Aorta (tissue), 5 donors: ENCODE measurements around the gene UQCRC1. TPM values are rescaled to one million over a fixed set of nuclear protein-coding genes. Genes with fewer than 3 reads are reported as not detected.

Experiments
- ATAC-seq: fragments of 200-7000 bp; cut with Tn5 transposase; one replicate; pipeline ENCODE4 v1.9.1; 2022; ENCODE audit warnings: moderate library complexity; ENCODE audit not compliant: low FRiP score
- DNase-seq, 2 donors: peaks; one replicate each; pipeline ENCODE4 v3.0.0-alpha.2; 2020
- H3K27ac ChIP-seq, 2 donors: one replicate each; pipeline ENCODE4 v1.5.1; 2013; ENCODE audit warnings: low read length in 2 of 2, mild to moderate bottlenecking in 2 of 2, moderate library complexity in 2 of 2, control low read depth in 1 of 2, inconsistent platforms in 1 of 2, low read depth in 1 of 2
- H3K27me3 ChIP-seq, 2 donors: one replicate each; pipeline ENCODE4 v1.6.1; 2013; ENCODE audit warnings: control low read depth in 1 of 2, low read length in 1 of 2, mild to moderate bottlenecking in 1 of 2, moderate library complexity in 1 of 2; ENCODE audit not compliant: insufficient read depth in 2 of 2, control insufficient read depth in 1 of 2
- H3K36me3 ChIP-seq, 2 donors: one replicate each; pipeline ENCODE4 v1.6.1; 2013; ENCODE audit warnings: control low read depth in 1 of 2, low read length in 1 of 2, mild to moderate bottlenecking in 1 of 2; ENCODE audit not compliant: insufficient read depth in 2 of 2, control insufficient read depth in 1 of 2
- H3K4me1 ChIP-seq, 2 donors: one replicate each; pipeline ENCODE4 v1.6.1; 2013; ENCODE audit warnings: low read length in 2 of 2, control low read depth in 1 of 2, mild to moderate bottlenecking in 1 of 2, moderate library complexity in 1 of 2; ENCODE audit not compliant: insufficient read depth in 2 of 2, control insufficient read depth in 1 of 2
- H3K4me3 ChIP-seq, 2 donors: one replicate each; pipeline ENCODE4 v1.5.1; 2013; ENCODE audit warnings: low read length in 2 of 2, control low read depth in 1 of 2, mild to moderate bottlenecking in 1 of 2
- H3K9me3 ChIP-seq: one replicate; pipeline ENCODE4 v1.6.1; 2013; ENCODE audit warnings: mild to moderate bottlenecking, low read length; ENCODE audit not compliant: control insufficient read depth
- WGBS, 2 donors: extraction: QIAGEN DNeasy Blood & Tissue Kit; methylation state at CpG; one replicate each; pipeline ENCODE4 v1.1.7; 2013; 5-methylcytosine and 5-hydroxymethylcytosine counted together
- intact Hi-C, 2 donors: fragments of 100-400 bp; cut with DNase I; formaldehyde crosslinking; loops; one replicate each; pipeline versions ENCODE4 v1.14.2 to v1.15.0; 2022
- long read RNA-seq, 2 donors: library from polyadenylated mRNA; unstranded; transcript quantifications; one replicate each; pipeline ENCODE4 v2.0.0, GENCODE V29; 2020 to 2021
- polyA plus RNA-seq, 2 donors: library from polyadenylated mRNA; stranded (reverse); fragments of 200-250 nt; gene quantifications; one replicate each; pipeline ENCODE4 v1.2.3, GENCODE V29; 2013
- total RNA-seq, 2 donors: library from RNA; stranded (reverse); fragmentation: NEBNext Ultra II Directional; extraction: Animal tissue kit (Norgen Biotek cat#: 25700); gene quantifications; one replicate each; pipeline ENCODE4 v1.2.1, GENCODE V29; 2021
- donor health status: healthy with polysubstance abuse.
- donor health status: Bipolar disorder and iron deficiency.
- donor health status: DM: no; HTN: no; CAD: no.
- donor health status: DM: no; HTN: no; CAD: no.
- donor health status: DM: yes; HTN: yes; CAD: no.

The UQCRC1 gene
- total RNA-seq (100 to 1,000 TPM in 1 of 2 donors, 10 to 100 TPM in 1; 95.6 to 143 TPM), polyA plus RNA-seq (100 to 1,000 TPM; 149 to 203 TPM)
- long read RNA-seq, donor 1, transcript UQCRC1-201 (13 exons, 1,985 nt) = major isoform, 1,771 of 1,942 reads
- long read RNA-seq, donor 1, partial matches to known transcripts = 76 of 1,942 reads
- long read RNA-seq, donor 1, other reads (novel, unspliced or antisense) = 91 of 1,942 reads
- long read RNA-seq, donor 2, transcript UQCRC1-201 (13 exons, 1,985 nt) = major isoform, 127 of 166 reads
- long read RNA-seq, donor 2, partial matches to known transcripts = 33 of 166 reads
- long read RNA-seq, donor 2, other reads (novel, unspliced or antisense) = 6 of 166 reads

- ATAC-seq (peak; percentile 100), DNase-seq (peak; percentile 95 to 98)
- no peaks in the 10 kb centered on the region for H3K9me3 ChIP-seq
- H3K36me3 ChIP-seq = peaks cover 4 to 9% of the 10 kb centered on the region in 2 donors
- peak within 1 kb of the TSS; percentile 80 to 93 for H3K4me3 ChIP-seq
- H3K27me3 ChIP-seq = no peaks in the 10 kb centered on the region
- H3K27ac ChIP-seq = peak within 1 kb of the TSS in 1 of 2 donors; percentile 37
- intact Hi-C loops = loop anchor here in 1 of 2 donors (2.0 kb wide), 1 partner anchor 45 kb away; no protein-coding TSS in a partner anchor
- WGBS, 2 donors = 2% methylated on average over 82 to 86 of the region's 86 CpGs
- H3K4me1 ChIP-seq = peaks cover 0 to 3% of the 10 kb centered on the region in 2 donors
Observed at GRCh38 chr3:48609088-48610005, at the start of gene UQCRC1. Gene UQCRC1, minus strand, starts transcription at chr3:48609646. Its CDS starts 26 bp downstream, at chr3:48609620.

DNA sequence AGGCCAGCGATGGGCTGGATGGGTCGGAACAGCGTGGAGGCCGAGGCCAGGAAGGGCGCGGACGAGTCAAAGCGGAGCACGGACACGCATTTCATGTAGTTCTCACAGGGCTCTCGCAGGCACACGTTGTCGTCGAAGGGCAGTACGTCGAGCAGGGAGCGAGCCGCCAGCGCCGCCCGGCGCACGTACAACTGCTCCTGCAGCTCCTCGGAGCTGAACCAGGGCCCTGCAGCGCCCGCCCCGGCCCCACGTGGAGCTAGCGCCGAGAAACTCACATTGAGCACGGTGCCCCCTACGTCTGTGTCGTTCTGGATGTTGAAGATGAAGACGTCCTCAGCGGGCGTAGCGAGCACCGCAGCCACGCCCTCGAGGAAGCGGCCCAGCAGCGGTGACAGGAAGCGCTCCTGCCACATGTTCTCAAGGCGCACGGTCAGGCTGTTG, 47.4 kb upstream of the UQCRC1 start:
- WGBS, 2 donors = 47 to 59% methylated on average over 45 of the region's 45 CpGs
- Histone ChIP-seq H3K27me3 (no peaks in the 10 kb centered on the region), H3K4me3 (no peak overlapping the region), H3K27ac (no peak overlapping the region), H3K9me3 (no peaks in the 10 kb centered on the region), H3K36me3 (no peaks in the 10 kb centered on the region), H3K4me1 (no peaks in the 10 kb centered on the region)
- ATAC-seq (peak; percentile 2), DNase-seq (no peak)
- intact Hi-C loops = no loop called here

DNA sequence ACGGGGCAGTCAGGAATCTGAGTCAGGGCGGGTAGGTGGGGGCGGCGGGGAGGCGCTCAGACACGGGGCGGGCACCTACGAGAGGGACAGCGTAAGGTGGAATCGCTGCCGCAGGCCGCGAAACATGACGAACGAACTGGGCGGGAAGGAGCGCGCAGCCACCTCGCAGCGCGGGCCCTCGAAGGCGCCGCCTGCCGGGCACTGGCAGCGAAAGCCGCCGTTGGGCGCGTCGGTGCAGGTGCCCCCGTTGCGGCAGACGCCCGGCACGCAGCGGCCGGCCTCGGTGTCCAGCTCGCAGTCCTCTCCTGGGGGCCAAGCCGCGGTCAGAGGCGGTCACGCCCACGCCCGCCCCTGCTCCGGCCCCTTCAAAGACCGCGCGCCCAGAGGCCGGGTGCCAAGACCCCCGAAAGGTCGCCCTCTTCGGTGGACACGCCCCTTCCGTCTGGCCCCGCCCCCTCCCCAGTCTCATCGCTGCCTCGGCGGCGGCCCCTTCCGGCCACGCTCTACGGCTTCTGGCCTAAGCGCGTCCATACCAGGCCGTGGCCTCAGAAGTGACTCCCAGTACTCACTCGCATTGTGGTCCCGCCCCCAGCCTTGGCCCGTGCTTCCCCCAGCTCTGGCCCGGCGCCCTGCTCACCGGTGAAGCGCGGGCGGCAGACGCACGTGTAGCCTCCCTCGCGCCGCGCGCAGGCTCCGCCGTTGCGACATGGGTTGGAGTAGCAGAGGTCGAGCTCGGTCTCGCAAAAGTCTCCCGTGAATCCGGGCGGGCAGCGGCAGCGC, 46.8 kb upstream of the UQCRC1 start:
- Histone ChIP-seq H3K36me3 (no peaks in the 10 kb centered on the region), H3K4me1 (no peaks in the 10 kb centered on the region), H3K27me3 (no peaks in the 10 kb centered on the region), H3K9me3 (no peaks in the 10 kb centered on the region), H3K27ac (peak overlapping the region in 1 of 2 donors; percentile 3), H3K4me3 (peak overlapping the region; percentile 15 to 43)
- intact Hi-C loops = no loop called here
- DNase-seq (peak; percentile 91 to 95), ATAC-seq (peak; percentile 88)
- WGBS, 2 donors = 3% methylated on average over 79 to 94 of the region's 94 CpGs

DNA sequence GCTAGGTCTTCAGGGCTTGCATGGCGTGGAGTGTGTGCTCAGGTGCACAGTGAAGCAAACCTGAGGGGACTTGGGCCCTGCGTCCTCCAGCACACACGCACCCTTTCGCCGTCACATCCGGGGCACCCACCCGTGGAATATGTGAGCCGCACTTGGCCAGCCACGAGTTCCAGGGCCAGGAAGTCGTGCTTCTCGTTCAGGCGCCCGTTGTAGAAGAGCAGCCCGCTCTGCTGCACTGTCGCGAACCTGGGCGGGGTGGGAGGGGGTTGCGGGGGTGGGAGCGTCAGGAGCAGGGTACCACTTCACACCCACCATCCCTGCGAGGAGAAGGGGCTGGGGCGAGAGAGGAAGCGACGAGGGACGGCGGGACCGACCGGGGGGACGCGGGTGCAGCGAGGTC, 46.2 kb upstream of the UQCRC1 start:
- DNase-seq (no peak), ATAC-seq (no peak)
- peak overlapping the region; percentile 15 to 43 for H3K4me3 ChIP-seq
- no peak overlapping the region for H3K27ac ChIP-seq
- no peaks in the 10 kb centered on the region for H3K27me3 ChIP-seq
- H3K9me3 ChIP-seq = no peaks in the 10 kb centered on the region
- 16 to 18% methylated on average over 30 of the region's 30 CpGs for WGBS, 2 donors
- no peaks in the 10 kb centered on the region for H3K36me3 ChIP-seq
- intact Hi-C loops = loop anchor here in 1 of 2 donors (2.0 kb wide), 1 partner anchor 45 kb away; no protein-coding TSS in a partner anchor
- H3K4me1 ChIP-seq = no peaks in the 10 kb centered on the region

GRCh38 chr3:48655063-48655462, 45.6 kb upstream of the UQCRC1 start:
- intact Hi-C loops = loop anchor here in 1 of 2 donors (2.0 kb wide), 1 partner anchor 44 kb away; no protein-coding TSS in a partner anchor
- no peak overlapping the region for H3K4me3 ChIP-seq
- 95 to 97% methylated on average over 12 of the region's 12 CpGs for WGBS, 2 donors
- ATAC-seq = no peak
- H3K27ac ChIP-seq = no peak overlapping the region
- H3K27me3 ChIP-seq = no peaks in the 10 kb centered on the region
- no peaks in the 10 kb centered on the region for H3K9me3 ChIP-seq
- H3K4me1 ChIP-seq = no peaks in the 10 kb centered on the region
- DNase-seq = no peak
- no peaks in the 10 kb centered on the region for H3K36me3 ChIP-seq

DNA sequence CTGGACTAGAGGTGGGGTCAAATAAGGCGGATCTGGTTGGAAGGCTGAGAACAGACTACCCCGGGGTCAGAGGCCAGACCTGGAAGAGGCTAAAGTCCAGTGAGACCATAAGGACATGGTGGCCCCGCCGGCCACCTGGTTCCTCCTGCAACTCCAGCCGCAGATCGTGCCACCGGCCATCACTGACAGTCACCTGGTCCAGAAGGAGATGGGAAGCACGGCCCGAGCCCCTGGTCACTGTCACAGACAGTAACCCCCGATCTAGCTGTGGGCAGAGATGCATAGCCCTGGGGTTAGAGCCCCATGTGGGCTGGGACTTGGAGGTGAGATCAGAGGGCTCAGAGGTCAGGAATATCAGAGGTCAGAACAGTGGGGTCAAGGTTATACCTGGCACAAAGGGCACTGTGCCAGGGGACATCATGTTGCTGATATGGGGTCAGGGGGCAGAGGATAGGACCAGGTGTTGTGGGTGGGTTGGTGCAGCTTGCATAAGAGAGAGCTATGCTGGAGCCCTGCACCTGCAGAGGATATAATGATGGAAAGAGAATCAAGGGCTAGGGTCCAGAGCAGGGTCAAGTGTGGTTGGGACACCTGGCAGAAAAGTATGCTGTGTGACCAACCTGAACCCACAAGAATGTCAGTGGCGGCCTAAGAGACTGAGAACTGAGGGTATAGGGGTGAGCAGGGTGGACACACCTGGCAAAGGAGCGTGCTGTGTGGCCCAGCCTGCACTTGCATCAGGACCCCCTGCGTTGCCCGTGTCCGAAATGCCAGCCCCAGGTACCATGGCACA, 43.7 kb upstream of the UQCRC1 start:
- H3K27ac ChIP-seq = no peak overlapping the region
- no peak overlapping the region for H3K4me3 ChIP-seq
- 95 to 96% methylated on average over 15 of the region's 15 CpGs for WGBS, 2 donors
- H3K36me3 ChIP-seq = no peaks in the 10 kb centered on the region
- DNase-seq (no peak), ATAC-seq (no peak)
- intact Hi-C loops = no loop called here
- H3K4me1 ChIP-seq = no peaks in the 10 kb centered on the region
- H3K27me3 ChIP-seq = no peaks in the 10 kb centered on the region
- H3K9me3 ChIP-seq = no peaks in the 10 kb centered on the region

- intact Hi-C loops = no loop called here
- ATAC-seq = no peak
Observed at GRCh38 chr3:48651771-48652170, 42.3 kb upstream of the UQCRC1 start.

More at GRCh38 chr3:48651771-48652170, 42.3 kb upstream of the UQCRC1 start:
- Histone ChIP-seq H3K27me3 (no peaks in the 10 kb centered on the region), H3K4me3 (no peak overlapping the region), H3K27ac (no peak overlapping the region), H3K4me1 (no peaks in the 10 kb centered on the region), H3K36me3 (no peaks in the 10 kb centered on the region), H3K9me3 (no peaks in the 10 kb centered on the region)
- DNase-seq = no peak
- WGBS, 2 donors = 88 to 91% methylated on average over 11 of the region's 11 CpGs
